Skeletal muscle satellite cell (primary cell): Measurements from ENCODE around the gene MTCH1. TPM values are rescaled to one million over a fixed set of nuclear protein-coding genes. Genes with fewer than 3 reads are reported as not detected.

Experiments
- H3K27me3 ChIP-seq: 2 replicates; pipeline ENCODE4 v1.7.0; 2013; ENCODE audit warnings: low read length; ENCODE audit not compliant: control insufficient read depth, insufficient read depth
- H3K36me3 ChIP-seq: 2 replicates; pipeline ENCODE4 v1.7.0; 2013; ENCODE audit warnings: mild to moderate bottlenecking, control low read depth, low read length; ENCODE audit not compliant: insufficient read depth
- H3K4me1 ChIP-seq: 2 replicates; pipeline ENCODE4 v1.7.0; 2013; ENCODE audit warnings: low read length; ENCODE audit not compliant: control insufficient read depth, insufficient read depth
- H3K4me2 ChIP-seq: 2 replicates; pipeline ENCODE4 v1.7.0; 2013; ENCODE audit warnings: mild to moderate bottlenecking, low read length
- H3K4me3 ChIP-seq: 2 replicates; pipeline ENCODE4 v1.7.0; 2013; ENCODE audit warnings: low read length
- H3K9ac ChIP-seq: 2 replicates; pipeline ENCODE4 v1.7.0; 2013; ENCODE audit warnings: mild to moderate bottlenecking, low read depth, low read length, moderate library complexity
- H3K9me3 ChIP-seq: replicated peaks from 2 replicates; pipeline ENCODE4 v1.7.0; 2013; ENCODE audit warnings: mild to moderate bottlenecking, control low read depth, low read length
- total RNA-seq: library from RNA; depleted of rRNA; stranded (reverse); fragments of >200 nt; gene quantifications from 2 replicates; pipeline ENCODE4 v1.2.3, GENCODE V29; 2012; rRNA removed

MTCH1 gene, protein sequence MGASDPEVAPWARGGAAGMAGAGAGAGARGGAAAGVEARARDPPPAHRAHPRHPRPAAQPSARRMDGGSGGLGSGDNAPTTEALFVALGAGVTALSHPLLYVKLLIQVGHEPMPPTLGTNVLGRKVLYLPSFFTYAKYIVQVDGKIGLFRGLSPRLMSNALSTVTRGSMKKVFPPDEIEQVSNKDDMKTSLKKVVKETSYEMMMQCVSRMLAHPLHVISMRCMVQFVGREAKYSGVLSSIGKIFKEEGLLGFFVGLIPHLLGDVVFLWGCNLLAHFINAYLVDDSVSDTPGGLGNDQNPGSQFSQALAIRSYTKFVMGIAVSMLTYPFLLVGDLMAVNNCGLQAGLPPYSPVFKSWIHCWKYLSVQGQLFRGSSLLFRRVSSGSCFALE
- total RNA-seq, result 161 and 181 TPM in 2 replicates

GRCh38 chr6:36985808-36986703 lies at the start of gene MTCH1:
Gene MTCH1, minus strand, starts transcription at chr6:36986196. Its CDS starts 23 bp downstream, at chr6:36986173.
- Histone ChIP-seq H3K9ac (peak within 1 kb of the TSS; percentile 99), H3K4me1 (peaks cover 32% of the 10 kb centered on the region), H3K4me3 (peak within 1 kb of the TSS; percentile 98)

DNA sequence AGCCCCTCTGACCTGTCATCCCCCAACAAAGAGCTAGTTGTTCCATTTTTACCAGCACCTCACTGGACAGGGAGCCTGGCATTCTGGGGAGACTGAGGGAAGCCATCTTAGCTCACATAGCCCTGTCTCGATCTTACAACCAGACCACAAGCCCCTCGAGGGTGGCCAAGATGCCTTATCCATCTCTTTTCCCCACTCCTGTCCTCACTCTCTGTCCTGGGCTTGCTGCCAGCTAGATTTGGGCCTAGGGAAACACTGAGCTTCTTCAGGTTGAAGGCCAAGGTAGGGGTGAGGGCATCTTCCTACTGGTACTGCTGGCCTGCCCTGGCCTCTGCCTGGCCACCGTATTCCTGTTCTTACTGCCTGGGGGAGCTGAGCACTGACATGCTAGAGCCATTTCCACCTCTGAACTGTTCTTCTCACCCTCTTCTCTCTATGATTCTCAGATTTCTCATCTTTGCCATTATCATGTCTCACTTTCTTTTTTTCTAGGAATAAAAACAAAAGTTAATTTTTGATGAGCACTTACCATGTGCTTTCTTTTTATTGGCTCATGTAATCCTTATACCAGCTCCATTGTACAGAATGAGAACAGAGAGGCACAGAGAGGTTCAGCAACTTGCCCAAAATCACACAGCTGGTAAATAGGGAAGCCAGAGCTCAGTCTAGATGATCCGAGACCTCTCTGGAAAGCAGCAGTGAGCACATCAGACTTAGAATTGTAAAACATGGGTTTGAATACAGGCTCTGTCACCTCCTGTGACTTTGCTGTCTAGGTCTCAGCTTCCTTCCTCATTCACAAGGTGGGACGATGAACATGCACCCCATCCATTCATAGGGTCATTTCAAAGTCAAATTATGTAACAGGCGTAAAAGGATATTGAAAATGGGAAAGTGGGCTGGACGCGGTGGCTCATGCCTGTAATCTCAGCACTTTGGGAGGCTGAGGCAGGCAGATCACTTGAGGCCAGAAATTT lies 48.1 kb upstream of the MTCH1 start:
- Histone ChIP-seq H3K4me1 (no peaks in the 10 kb centered on the region), H3K27me3 (peaks cover 23% of the 10 kb centered on the region), H3K9ac (no peak overlapping the region), H3K36me3 (no peaks in the 10 kb centered on the region), H3K4me2 (no peak overlapping the region), H3K9me3 (peaks cover 4% of the 10 kb centered on the region), H3K4me3 (no peak overlapping the region)

More at GRCh38 chr6:36985808-36986703, at the start of gene MTCH1:
- Histone ChIP-seq H3K36me3 (peaks cover 5% of the 10 kb centered on the region), H3K9me3 (no peaks in the 10 kb centered on the region), H3K4me2 (peak within 1 kb of the TSS; percentile 95), H3K27me3 (peaks cover 11% of the 10 kb centered on the region)

DNA sequence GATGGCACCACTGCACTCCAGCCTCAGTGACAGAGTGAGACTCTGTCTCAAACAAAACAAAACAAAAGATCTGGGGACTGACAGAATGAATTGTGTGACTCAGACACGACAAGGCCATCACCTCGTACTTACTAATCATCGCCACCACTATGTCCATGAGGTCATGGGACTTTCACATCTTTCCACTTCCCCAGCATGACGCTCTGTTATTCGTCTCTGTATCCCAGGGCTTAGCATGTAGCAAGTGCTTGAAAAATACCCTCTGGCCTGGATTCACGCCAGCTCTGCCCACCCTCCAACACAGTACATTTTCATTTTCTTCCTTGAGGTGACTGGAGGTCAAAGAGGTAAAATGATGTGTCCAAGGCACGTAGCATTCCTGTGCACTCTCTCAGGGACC lies 47.3 kb upstream of the MTCH1 start:
- Histone ChIP-seq H3K9me3 (peaks cover 4% of the 10 kb centered on the region), H3K4me1 (no peaks in the 10 kb centered on the region), H3K27me3 (peaks cover 17% of the 10 kb centered on the region), H3K36me3 (no peaks in the 10 kb centered on the region), H3K4me2 (no peak overlapping the region), H3K4me3 (no peak overlapping the region), H3K9ac (no peak overlapping the region)

- no peaks in the 10 kb centered on the region for H3K4me1 ChIP-seq
Measured at GRCh38 chr6:37032239-37032638, 46.2 kb upstream of the MTCH1 start.

DNA sequence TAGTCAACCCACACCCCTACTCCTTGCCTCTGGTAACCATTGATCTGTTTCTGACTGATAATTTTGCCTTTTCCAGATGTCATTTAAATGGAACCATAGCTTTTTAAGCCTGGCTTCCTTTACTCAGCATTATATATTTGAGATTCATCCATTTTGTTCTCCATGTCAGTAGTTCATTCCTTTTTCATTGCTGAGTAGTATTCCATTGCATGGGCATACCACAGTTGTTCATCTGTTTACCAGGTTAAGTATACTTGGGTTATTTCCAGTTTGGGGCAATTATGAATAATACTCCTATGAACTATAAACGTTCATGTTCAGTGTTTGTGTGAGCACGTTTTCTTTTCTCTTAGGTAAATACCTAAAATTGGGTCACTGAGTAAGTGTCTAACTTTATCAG lies 44.6 kb upstream of the MTCH1 start:
- Histone ChIP-seq H3K4me1 (no peaks in the 10 kb centered on the region), H3K4me2 (no peak overlapping the region), H3K9me3 (peaks cover 4% of the 10 kb centered on the region), H3K9ac (no peak overlapping the region), H3K4me3 (no peak overlapping the region), H3K27me3 (peaks cover 3% of the 10 kb centered on the region), H3K36me3 (no peaks in the 10 kb centered on the region)

More at GRCh38 chr6:37032239-37032638, 46.2 kb upstream of the MTCH1 start:
- peaks cover 4% of the 10 kb centered on the region for H3K9me3 ChIP-seq
- H3K27me3 ChIP-seq, result peaks cover 9% of the 10 kb centered on the region
- H3K4me3 ChIP-seq, result no peak overlapping the region
- H3K36me3 ChIP-seq, result no peaks in the 10 kb centered on the region
- no peak overlapping the region for H3K4me2 ChIP-seq
- H3K9ac ChIP-seq, result no peak overlapping the region

- Histone ChIP-seq H3K9me3 (peaks cover 4% of the 10 kb centered on the region), H3K4me1 (peaks cover 4% of the 10 kb centered on the region), H3K36me3 (no peaks in the 10 kb centered on the region), H3K9ac (no peak overlapping the region), H3K4me3 (no peak overlapping the region), H3K4me2 (no peak overlapping the region), H3K27me3 (peaks cover 3% of the 10 kb centered on the region)
Measured at GRCh38 chr6:37029249-37029971, 43.4 kb upstream of the MTCH1 start.

- no peaks in the 10 kb centered on the region for H3K36me3 ChIP-seq
- no peak overlapping the region for H3K4me3 ChIP-seq
- peaks cover 4% of the 10 kb centered on the region for H3K4me1 ChIP-seq
- peaks cover 3% of the 10 kb centered on the region for H3K27me3 ChIP-seq
- no peak overlapping the region for H3K9ac ChIP-seq
- H3K4me2 ChIP-seq, result no peak overlapping the region
- H3K9me3 ChIP-seq, result peaks cover 4% of the 10 kb centered on the region
Measured at GRCh38 chr6:37027811-37028469, 41.9 kb upstream of the MTCH1 start.

DNA sequence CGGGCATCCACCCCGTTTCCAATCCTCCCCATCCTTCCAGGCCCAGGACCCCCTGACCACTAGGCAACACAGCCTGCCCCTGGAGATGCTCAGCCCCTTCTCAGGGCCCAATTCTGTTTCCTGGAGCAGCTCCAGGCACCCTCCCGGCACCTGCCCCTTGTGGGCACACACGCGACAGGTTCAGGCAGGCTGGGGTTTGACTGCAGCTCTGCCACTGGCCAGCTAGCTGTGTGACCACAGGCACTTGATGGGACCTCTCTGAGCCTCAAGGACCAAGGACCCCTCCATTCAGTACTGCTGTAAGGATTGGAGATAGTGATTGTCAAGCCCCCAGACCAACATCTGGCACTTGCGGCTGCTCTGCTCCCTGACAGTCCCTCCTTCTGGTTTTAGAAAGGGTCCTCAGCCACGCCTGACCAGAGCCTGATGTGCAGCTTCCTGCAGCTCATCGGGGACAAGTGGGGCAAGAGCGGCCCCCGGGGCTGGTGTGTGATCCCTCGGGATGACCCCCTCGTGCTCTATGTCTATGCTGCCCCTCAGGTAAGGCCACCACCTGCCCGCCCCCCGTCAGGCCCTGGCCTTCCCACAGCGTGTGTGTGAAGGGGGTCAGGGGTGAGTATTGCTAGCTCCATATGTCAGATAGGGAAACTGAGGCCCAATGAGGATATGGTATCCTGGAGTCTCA lies 41.2 kb upstream of the MTCH1 start:
- H3K9ac ChIP-seq, result no peak overlapping the region
- peaks cover 4% of the 10 kb centered on the region for H3K9me3 ChIP-seq
- H3K27me3 ChIP-seq, result peaks cover 3% of the 10 kb centered on the region
- no peak overlapping the region for H3K4me3 ChIP-seq
- H3K4me2 ChIP-seq, result no peak overlapping the region
- H3K4me1 ChIP-seq, result peaks cover 4% of the 10 kb centered on the region
- no peaks in the 10 kb centered on the region for H3K36me3 ChIP-seq

GRCh38 chr6:37025621-37026466 lies 39.8 kb upstream of the MTCH1 start:
- Histone ChIP-seq H3K4me2 (no peak overlapping the region), H3K27me3 (no peaks in the 10 kb centered on the region), H3K36me3 (no peaks in the 10 kb centered on the region)

More at GRCh38 chr6:37025621-37026466, 39.8 kb upstream of the MTCH1 start:
- H3K4me1 ChIP-seq, result peaks cover 4% of the 10 kb centered on the region
- no peak overlapping the region for H3K9ac ChIP-seq
- H3K4me3 ChIP-seq, result no peak overlapping the region
- peaks cover 4% of the 10 kb centered on the region for H3K9me3 ChIP-seq
